ENCODE measurements around the gene CAMKMT.

CAMKMT gene

GRCh38 chr2:44452069-44452583 lies 90.4 kb downstream of the CAMKMT start:
- Histone ChIP-seq H3K4ac (ENCODE audit: low read length) (no peak overlapping the region), H3K27ac (replicated peaks; ENCODE audit: low read length) (no peak overlapping the region), H3K79me1 (ENCODE audit: low read depth, low read length) (no peaks in the 10 kb centered on the region), H3K18ac (ENCODE audit: low read length) (no peak overlapping the region), H3K36me3 (replicated peaks in 1 of 2; ENCODE audit: control insufficient read depth in 2 of 2, insufficient read depth in 2 of 2, low read length in 2 of 2) (no peaks in the 10 kb centered on the region), H4K91ac (ENCODE audit: low read depth, low read length, poor library complexity) (no peak overlapping the region), H2AFZ (ENCODE audit: low read length) (no peak overlapping the region), H3K14ac (ENCODE audit: low read length) (no peak overlapping the region), H2BK5ac (ENCODE audit: low read length) (no peak overlapping the region), H3K4me1 (ENCODE audit: control insufficient read depth in 2 of 2, insufficient read depth in 1 of 2, low read depth in 1 of 2, low read length in 2 of 2) (peaks cover 3 to 31% of the 10 kb centered on the region in 2 donors), H3K23ac (ENCODE audit: low read depth, low read length, poor library complexity) (no peak overlapping the region), H3K9me3 (replicated peaks in 1 of 2; ENCODE audit: control insufficient read depth in 2 of 2, insufficient read depth in 1 of 2, low read depth in 1 of 2, low read length in 2 of 2) (no peaks in the 10 kb centered on the region), H4K8ac (ENCODE audit: low read depth, low read length) (no peak overlapping the region), H2BK120ac (ENCODE audit: low read depth, low read length) (no peak overlapping the region), H3K4me2 (ENCODE audit: insufficient read depth, low read length, poor library complexity, severe bottlenecking) (no peak overlapping the region), H2BK12ac (ENCODE audit: low read length) (no peak overlapping the region), H2AK5ac (ENCODE audit: low read depth, low read length) (no peak overlapping the region), H3K9ac (ENCODE audit: low read depth, low read length, poor library complexity) (no peak overlapping the region), H3K4me3 (ENCODE audit: low read length in 2 of 2) (no peak overlapping the region), H2BK15ac (ENCODE audit: low read length) (no peak overlapping the region), H3K27me3 (ENCODE audit: control insufficient read depth in 3 of 3, insufficient read depth in 3 of 3, low read depth in 1 of 3, low read length in 3 of 3) (no peaks in the 10 kb centered on the region)
- DNase-seq (ENCODE audit: low spot score), result no peak
- no CpG with 5 or more reads among the region's 1 CpG for WGBS, 2 donors (ENCODE audit: extremely low coverage in 2 of 2, insufficient read length in 2 of 2, insufficient replicate concordance in 1 of 2)

DNA sequence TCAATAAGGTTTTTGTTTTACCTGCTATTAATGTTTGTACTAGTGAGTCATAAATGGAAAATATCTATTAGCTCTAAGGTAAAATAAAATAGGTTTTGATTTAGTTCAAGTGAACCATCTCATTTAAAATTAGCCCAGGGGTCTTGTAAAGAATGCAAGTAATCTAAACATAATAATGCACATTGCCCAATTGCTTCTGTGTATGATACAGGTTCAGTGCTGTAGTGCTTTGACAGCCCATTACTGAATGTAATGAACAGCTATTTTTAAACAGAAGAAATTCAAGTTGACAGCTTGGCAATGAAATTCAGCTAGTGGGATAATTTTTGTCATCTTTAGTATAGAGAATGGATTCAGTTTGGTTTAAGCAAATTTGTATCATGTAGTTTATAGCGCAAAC lies 91.5 kb downstream of the CAMKMT start:
- H4K8ac ChIP-seq (ENCODE audit: low read depth, low read length), result no peak overlapping the region
- H2BK120ac ChIP-seq (ENCODE audit: low read depth, low read length), result no peak overlapping the region
- H3K4ac ChIP-seq (ENCODE audit: low read length), result no peak overlapping the region
- H2AK5ac ChIP-seq (ENCODE audit: low read depth, low read length), result no peak overlapping the region
- no peak overlapping the region for H3K27ac ChIP-seq (replicated peaks; ENCODE audit: low read length)
- H3K36me3 ChIP-seq (replicated peaks in 1 of 2; ENCODE audit: control insufficient read depth in 2 of 2, insufficient read depth in 2 of 2, low read length in 2 of 2), result no peaks in the 10 kb centered on the region
- no peaks in the 10 kb centered on the region for H3K27me3 ChIP-seq (ENCODE audit: control insufficient read depth in 3 of 3, insufficient read depth in 3 of 3, low read depth in 1 of 3, low read length in 3 of 3)
- no peaks in the 10 kb centered on the region for H3K79me1 ChIP-seq (ENCODE audit: low read depth, low read length)
- H2BK5ac ChIP-seq (ENCODE audit: low read length), result no peak overlapping the region
- no peak overlapping the region for H3K23ac ChIP-seq (ENCODE audit: low read depth, low read length, poor library complexity)
- no peak overlapping the region for H4K91ac ChIP-seq (ENCODE audit: low read depth, low read length, poor library complexity)
- no peak overlapping the region for H3K4me2 ChIP-seq (ENCODE audit: insufficient read depth, low read length, poor library complexity, severe bottlenecking)
- no peak overlapping the region for H2BK15ac ChIP-seq (ENCODE audit: low read length)
- peaks cover 3 to 31% of the 10 kb centered on the region in 2 donors for H3K4me1 ChIP-seq (ENCODE audit: control insufficient read depth in 2 of 2, insufficient read depth in 1 of 2, low read depth in 1 of 2, low read length in 2 of 2)
- H3K18ac ChIP-seq (ENCODE audit: low read length), result no peak overlapping the region
- H3K9me3 ChIP-seq (replicated peaks in 1 of 2; ENCODE audit: control insufficient read depth in 2 of 2, insufficient read depth in 1 of 2, low read depth in 1 of 2, low read length in 2 of 2), result no peaks in the 10 kb centered on the region
- no peak overlapping the region for H3K14ac ChIP-seq (ENCODE audit: low read length)
- no peak overlapping the region for H3K9ac ChIP-seq (ENCODE audit: low read depth, low read length, poor library complexity)
- DNase-seq (ENCODE audit: low spot score), result no peak
- H3K4me3 ChIP-seq (ENCODE audit: low read length in 2 of 2), result no peak overlapping the region
- H2BK12ac ChIP-seq (ENCODE audit: low read length), result no peak overlapping the region
- H2AFZ ChIP-seq (ENCODE audit: low read length), result no peak overlapping the region
- WGBS, 2 donors (ENCODE audit: extremely low coverage in 2 of 2, insufficient read length in 2 of 2, insufficient replicate concordance in 1 of 2), result no CpG with 5 or more reads among the region's 1 CpG

DNA sequence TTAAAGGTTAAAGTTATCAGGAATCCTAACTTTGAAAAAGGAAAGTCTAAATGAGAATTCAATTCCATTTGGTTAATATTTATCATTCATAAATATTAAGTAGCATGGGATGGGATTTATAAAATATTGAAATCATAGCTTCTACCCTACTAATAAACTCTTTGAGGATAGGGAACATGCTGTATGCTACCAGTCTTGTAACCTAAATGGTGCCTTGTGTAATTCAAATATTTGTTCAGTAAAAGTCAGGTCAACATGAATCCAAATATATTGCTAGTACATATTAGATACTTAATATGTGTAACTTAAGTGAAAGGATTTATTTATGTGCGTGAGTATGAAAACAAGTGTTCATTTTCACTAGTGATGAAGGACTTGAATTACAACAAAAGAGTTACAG lies 94.1 kb downstream of the CAMKMT start:
- Histone ChIP-seq H3K4me3 (ENCODE audit: low read length in 2 of 2) (no peak overlapping the region), H3K27ac (replicated peaks; ENCODE audit: low read length) (no peak overlapping the region), H3K4me2 (ENCODE audit: insufficient read depth, low read length, poor library complexity, severe bottlenecking) (no peak overlapping the region), H3K14ac (ENCODE audit: low read length) (no peak overlapping the region), H2AK5ac (ENCODE audit: low read depth, low read length) (no peak overlapping the region), H3K9ac (ENCODE audit: low read depth, low read length, poor library complexity) (no peak overlapping the region), H3K23ac (ENCODE audit: low read depth, low read length, poor library complexity) (no peak overlapping the region), H2BK5ac (ENCODE audit: low read length) (no peak overlapping the region), H3K36me3 (replicated peaks in 1 of 2; ENCODE audit: control insufficient read depth in 2 of 2, insufficient read depth in 2 of 2, low read length in 2 of 2) (no peaks in the 10 kb centered on the region), H3K4ac (ENCODE audit: low read length) (no peak overlapping the region), H2BK15ac (ENCODE audit: low read length) (no peak overlapping the region), H3K79me1 (ENCODE audit: low read depth, low read length) (no peaks in the 10 kb centered on the region), H3K9me3 (replicated peaks in 1 of 2; ENCODE audit: control insufficient read depth in 2 of 2, insufficient read depth in 1 of 2, low read depth in 1 of 2, low read length in 2 of 2) (no peaks in the 10 kb centered on the region), H3K18ac (ENCODE audit: low read length) (no peak overlapping the region), H3K27me3 (ENCODE audit: control insufficient read depth in 3 of 3, insufficient read depth in 3 of 3, low read depth in 1 of 3, low read length in 3 of 3) (no peaks in the 10 kb centered on the region), H4K91ac (ENCODE audit: low read depth, low read length, poor library complexity) (no peak overlapping the region), H3K4me1 (ENCODE audit: control insufficient read depth in 2 of 2, insufficient read depth in 1 of 2, low read depth in 1 of 2, low read length in 2 of 2) (peaks cover 3 to 15% of the 10 kb centered on the region in 2 donors), H4K8ac (ENCODE audit: low read depth, low read length) (no peak overlapping the region), H2AFZ (ENCODE audit: low read length) (no peak overlapping the region), H2BK12ac (ENCODE audit: low read length) (no peak overlapping the region), H2BK120ac (ENCODE audit: low read depth, low read length) (no peak overlapping the region)
- WGBS, 2 donors (ENCODE audit: extremely low coverage in 2 of 2, insufficient read length in 2 of 2, insufficient replicate concordance in 1 of 2), result no CpG with 5 or more reads among the region's 1 CpG
- no peak for DNase-seq (ENCODE audit: low spot score)

GRCh38 chr2:44456946-44457345 lies 95.2 kb downstream of the CAMKMT start:
- no peak overlapping the region for H3K27ac ChIP-seq (replicated peaks; ENCODE audit: low read length)
- no peak overlapping the region for H3K9ac ChIP-seq (ENCODE audit: low read depth, low read length, poor library complexity)
- no peak overlapping the region for H3K18ac ChIP-seq (ENCODE audit: low read length)
- H3K4me1 ChIP-seq (ENCODE audit: control insufficient read depth in 2 of 2, insufficient read depth in 1 of 2, low read depth in 1 of 2, low read length in 2 of 2), result peaks cover 3 to 8% of the 10 kb centered on the region in 2 donors
- H3K4me2 ChIP-seq (ENCODE audit: insufficient read depth, low read length, poor library complexity, severe bottlenecking), result no peak overlapping the region
- H3K36me3 ChIP-seq (replicated peaks in 1 of 2; ENCODE audit: control insufficient read depth in 2 of 2, insufficient read depth in 2 of 2, low read length in 2 of 2), result no peaks in the 10 kb centered on the region
- no peak overlapping the region for H2AFZ ChIP-seq (ENCODE audit: low read length)
- no peaks in the 10 kb centered on the region for H3K27me3 ChIP-seq (ENCODE audit: control insufficient read depth in 3 of 3, insufficient read depth in 3 of 3, low read depth in 1 of 3, low read length in 3 of 3)
- H2BK15ac ChIP-seq (ENCODE audit: low read length), result no peak overlapping the region
- H3K79me1 ChIP-seq (ENCODE audit: low read depth, low read length), result no peaks in the 10 kb centered on the region
- no peaks in the 10 kb centered on the region for H3K9me3 ChIP-seq (replicated peaks in 1 of 2; ENCODE audit: control insufficient read depth in 2 of 2, insufficient read depth in 1 of 2, low read depth in 1 of 2, low read length in 2 of 2)
- no peak overlapping the region for H3K4me3 ChIP-seq (ENCODE audit: low read length in 2 of 2)
- H4K8ac ChIP-seq (ENCODE audit: low read depth, low read length), result no peak overlapping the region
- no peak overlapping the region for H3K23ac ChIP-seq (ENCODE audit: low read depth, low read length, poor library complexity)
- H2BK12ac ChIP-seq (ENCODE audit: low read length), result no peak overlapping the region
- no peak overlapping the region for H3K4ac ChIP-seq (ENCODE audit: low read length)
- no peak overlapping the region for H3K14ac ChIP-seq (ENCODE audit: low read length)
- no peak overlapping the region for H2BK120ac ChIP-seq (ENCODE audit: low read depth, low read length)
- no peak for DNase-seq (ENCODE audit: low spot score)
- H2BK5ac ChIP-seq (ENCODE audit: low read length), result no peak overlapping the region
- H2AK5ac ChIP-seq (ENCODE audit: low read depth, low read length), result no peak overlapping the region
- H4K91ac ChIP-seq (ENCODE audit: low read depth, low read length, poor library complexity), result no peak overlapping the region
